Tibial artery (tissue), 4 donors: ENCODE results near the gene ABCB9.

Source experiments
- DNase-seq, 2 donors: peaks; one replicate each; pipeline ENCODE4 v3.0.0-alpha.2; 2019
- H3K27ac ChIP-seq, 2 donors: fragments of 200-600 bp; sonication (generic) in 1 of 2; 1 replicate in 1 of 2; 2 replicates in 1 of 2; pipeline ENCODE4 v1.5.1; 2018 to 2019; ENCODE audit warnings: mild to moderate bottlenecking in 1 of 2
- H3K27me3 ChIP-seq, 2 donors: fragments of 200-600 bp; sonication (generic) in 1 of 2; one replicate each; pipeline versions ENCODE4 v1.5.1 to v1.6.0; 2016 to 2019
- H3K36me3 ChIP-seq, 3 donors: fragments of 200-600 bp; sonication (generic) in 2 of 3; one replicate each; pipeline ENCODE4 v1.5.1; 2016 to 2019; ENCODE audit warnings: mild to moderate bottlenecking in 2 of 3
- H3K4me1 ChIP-seq, 4 donors: fragments of 200-600 bp; sonication (generic) in 2 of 4; 1 replicate in 3 of 4; 2 replicates in 1 of 4; pipeline ENCODE4 v1.5.1; 2016 to 2019
- H3K4me3 ChIP-seq, 2 donors: fragments of 200-600 bp; sonication (generic) in 1 of 2; 1 replicate in 1 of 2; 2 replicates in 1 of 2; pipeline ENCODE4 v1.5.1; 2018 to 2019; ENCODE audit warnings: mild to moderate bottlenecking in 2 of 2
- H3K9me3 ChIP-seq, 3 donors: fragments of 200-600 bp; sonication (generic) in 1 of 3; one replicate each; pipeline ENCODE4 v1.5.1; 2016 to 2019
- CTCF ChIP-seq, 2 experiments: fragments of 200-600 bp in 1 of 2; fragments of 450-650 bp in 1 of 2; IDR thresholded peaks; one replicate each; pipeline ENCODE4 v1.5.1; 2017 to 2019; ENCODE audit warnings: antibody characterized with exemption in 2 of 2, mild to moderate bottlenecking in 1 of 2, moderate library complexity in 1 of 2
- intact Hi-C: fragments of 100-400 bp; cut with DNase I; formaldehyde crosslinking; loops from one replicate; pipeline ENCODE4 v1.15.0; 2023; ENCODE audit warnings: low total_unique reads

Gene ABCB9

GRCh38 chr12:122960193-122960569, 6.1 kb downstream of the ABCB9 start:
- peaks cover under 1 to 29% (median 15%) of the 10 kb centered on the region in 4 donors for H3K4me1 ChIP-seq
- no peak for TF ChIP-seq CTCF (IDR thresholded peaks at IDR 0.05)
- peaks cover 4 to 38% (median 12%) of the 10 kb centered on the region in 3 donors for H3K36me3 ChIP-seq
- no peak overlapping the region for H3K27ac ChIP-seq
- no peaks in the 10 kb centered on the region for H3K9me3 ChIP-seq
- intact Hi-C loops, result no loop called here
- no peak overlapping the region for H3K4me3 ChIP-seq
- H3K27me3 ChIP-seq, result no peaks in the 10 kb centered on the region
- no peak for DNase-seq

- no peaks in the 10 kb centered on the region for H3K9me3 ChIP-seq
- DNase-seq, result no peak
- H3K36me3 ChIP-seq, result peaks cover 4 to 38% (median 12%) of the 10 kb centered on the region in 3 donors
- peaks cover 0 to 24% (median 12%) of the 10 kb centered on the region in 4 donors for H3K4me1 ChIP-seq
- intact Hi-C loops, result no loop called here
- H3K27ac ChIP-seq, result no peak overlapping the region
- no peak for TF ChIP-seq CTCF (IDR thresholded peaks at IDR 0.05)
- H3K4me3 ChIP-seq, result no peak overlapping the region
- no peaks in the 10 kb centered on the region for H3K27me3 ChIP-seq
Observed at GRCh38 chr12:122959566-122960192, 6.6 kb downstream of the ABCB9 start.

- no peak overlapping the region for H3K27ac ChIP-seq
- DNase-seq, result no peak
- H3K36me3 ChIP-seq, result peaks cover 4 to 38% (median 12%) of the 10 kb centered on the region in 3 donors
- intact Hi-C loops, result no loop called here
- no peaks in the 10 kb centered on the region for H3K9me3 ChIP-seq
- TF ChIP-seq CTCF (IDR thresholded peaks at IDR 0.05), result no peak
- no peak overlapping the region for H3K4me3 ChIP-seq
- no peaks in the 10 kb centered on the region for H3K27me3 ChIP-seq
- peaks cover 0 to 10% (median 0%) of the 10 kb centered on the region in 4 donors for H3K4me1 ChIP-seq
Observed at GRCh38 chr12:122958198-122958888, 7.9 kb downstream of the ABCB9 start.

GRCh38 chr12:122956035-122956434, 10.2 kb downstream of the ABCB9 start:
- intact Hi-C loops, result no loop called here
- TF ChIP-seq CTCF (IDR thresholded peaks at IDR 0.05), result no peak
- Histone ChIP-seq H3K36me3 (peaks cover 4 to 38% (median 12%) of the 10 kb centered on the region in 3 donors), H3K4me3 (no peak overlapping the region), H3K4me1 (peaks cover 0 to 7% (median 0%) of the 10 kb centered on the region in 4 donors), H3K27ac (no peak overlapping the region), H3K27me3 (no peaks in the 10 kb centered on the region), H3K9me3 (no peaks in the 10 kb centered on the region)
- DNase-seq, result no peak

GRCh38 chr12:122955156-122955555, 11.1 kb downstream of the ABCB9 start:
- Histone ChIP-seq H3K9me3 (no peaks in the 10 kb centered on the region), H3K4me3 (no peak overlapping the region), H3K27ac (no peak overlapping the region), H3K27me3 (no peaks in the 10 kb centered on the region), H3K36me3 (peaks cover 4 to 36% (median 12%) of the 10 kb centered on the region in 3 donors), H3K4me1 (peaks cover 0 to 7% (median 0%) of the 10 kb centered on the region in 4 donors)
- DNase-seq, result no peak
- intact Hi-C loops, result no loop called here
- TF ChIP-seq CTCF (IDR thresholded peaks at IDR 0.05), result no peak
